ENCODE data around the gene PCDHGA7. TPM values are rescaled to one million over a fixed set of nuclear protein-coding genes. Genes with fewer than 3 reads are reported as not detected.

Gene PCDHGA7
- total RNA-seq, 1 experiment from 2014 or later, result 0.83 TPM

GRCh38 chr5:141412854-141413539 is 30.5 kb downstream of the PCDHGA7 start, which contains the start of gene PCDHGA10:
PCDHGA10 (plus strand) TSS chr5:141412987; CDS start chr5:141413176, 189 bp downstream.
- H3K23ac ChIP-seq (ENCODE audit: insufficient read length, low read depth, low read length), result no peak within 1 kb of the TSS
- H3K79me2 ChIP-seq (ENCODE audit: insufficient read depth, low read length), result no peaks in the 10 kb centered on the region
- DNase-seq, result peak; percentile 73
- no peak within 1 kb of the TSS for H3K4ac ChIP-seq (ENCODE audit: low read depth, low read length)
- Mint-ChIP-seq H3K4me1 (peaks cover 16 to 23% of the 10 kb centered on the region in 2 experiments), H3K27ac (peak within 1 kb of the TSS in 1 of 3 experiments; percentile 93; a peak in 2 of 7 replicates), H3K4me3 (peak within 1 kb of the TSS; percentile 83 to 87), H3K27me3 (ENCODE audit: low read depth) (peaks cover 28% of the 10 kb centered on the region), H3K9me3 (peaks cover 36 to 47% of the 10 kb centered on the region in 2 experiments), H3K36me3 (ENCODE audit: insufficient read depth in 1 of 3, low read depth in 3 of 3) (peaks cover 29 to 55% (median 36%) of the 10 kb centered on the region in 3 experiments)
- H3K23me2 ChIP-seq (ENCODE audit: insufficient read length, low read depth, low read length, poor library complexity, severe bottlenecking), result peaks cover 8% of the 10 kb centered on the region
- no peaks in the 10 kb centered on the region for H4K20me1 ChIP-seq (ENCODE audit: control insufficient read depth, insufficient read depth, insufficient read length)
- no peak within 1 kb of the TSS for H3K9ac ChIP-seq (ENCODE audit: extremely low read depth, insufficient read length, low read length)
- H2AK5ac ChIP-seq (ENCODE audit: insufficient read length, low read length), result no peak within 1 kb of the TSS
- no peak within 1 kb of the TSS for H2AFZ ChIP-seq (ENCODE audit: low read length)
- H3K56ac ChIP-seq (ENCODE audit: insufficient read length, low read depth, low read length), result no peak within 1 kb of the TSS
- H3K27ac ChIP-seq (ENCODE audit: insufficient read length, low read depth, low read length), result no peak within 1 kb of the TSS
- no peak within 1 kb of the TSS for H4K5ac ChIP-seq (ENCODE audit: insufficient read length, low read depth, low read length)
- no peaks in the 10 kb centered on the region; the same call in 1 of the 2 replicates for H3K27me3 ChIP-seq (ENCODE audit: insufficient read depth, low read length)
- no CpG with 5 or more reads among the region's 31 CpGs for WGBS (ENCODE audit: extremely low coverage, insufficient read length, low lambda C conversion rate)
- H3K4me1 ChIP-seq (ENCODE audit: insufficient read depth, low read length), result no peaks in the 10 kb centered on the region
- no peaks in the 10 kb centered on the region for H3K79me1 ChIP-seq (ENCODE audit: insufficient read depth, low read depth, low read length, poor library complexity, severe bottlenecking)
- H4K91ac ChIP-seq (ENCODE audit: insufficient read length, low read depth, low read length), result no peak within 1 kb of the TSS
- H2BK120ac ChIP-seq (ENCODE audit: low read depth, low read length, poor library complexity, severe bottlenecking), result no peak within 1 kb of the TSS
- H3K14ac ChIP-seq (ENCODE audit: insufficient read depth, low read length), result 0 out of 2 replicates have a peak within 1 kb of the TSS, but pooled peaks have one; percentile 26
- no peak within 1 kb of the TSS for H2BK15ac ChIP-seq (ENCODE audit: low read depth, low read length)
- no peak within 1 kb of the TSS for H3K18ac ChIP-seq (ENCODE audit: insufficient read length, low read depth, low read length)
- no peak within 1 kb of the TSS for H2BK5ac ChIP-seq (ENCODE audit: insufficient read length, low read length)
- no peak within 1 kb of the TSS for H4K8ac ChIP-seq (replicated peaks; ENCODE audit: insufficient read length, low read depth, low read length)
- peak; percentile 89 for TF ChIP-seq CTCF (conservative IDR thresholded peaks at IDR 0.05)
- no peaks in the 10 kb centered on the region for H3K9me3 ChIP-seq (ENCODE audit: control insufficient read depth, low read depth, low read length)
- H2BK12ac ChIP-seq (ENCODE audit: insufficient read length, low read depth, low read length), result no peak within 1 kb of the TSS
- H2BK20ac ChIP-seq (ENCODE audit: low read depth, low read length, poor library complexity, severe bottlenecking), result no peak within 1 kb of the TSS
- peak within 1 kb of the TSS; percentile 29 for H3K4me2 ChIP-seq (ENCODE audit: insufficient read depth, insufficient read length, low read length)
- H3T11ph ChIP-seq (ENCODE audit: low read length), result no peak within 1 kb of the TSS
